ENCODE measurements around the gene ICE1. TPM values are rescaled to one million over a fixed set of nuclear protein-coding genes. Genes with fewer than 3 reads are reported as not detected.
A peak's percentile ranks its signal among the peaks of the same experiment; 100 is the strongest.

The ICE1 gene
- total RNA-seq, 1 donor from 2014 or later: 37.8 TPM

- Mint-ChIP-seq H3K27me3 (no peaks in the 10 kb centered on the region), H3K27ac (peak overlapping the region; percentile 62), H3K36me3 (peaks cover 11% of the 10 kb centered on the region), H3K4me1 (ENCODE audit: unreplicated experiment) (peaks cover 30% of the 10 kb centered on the region), H3K9me3 (no peaks in the 10 kb centered on the region), H3K4me3 (peak overlapping the region; percentile 47)
- TF ChIP-seq, protein P1, sequence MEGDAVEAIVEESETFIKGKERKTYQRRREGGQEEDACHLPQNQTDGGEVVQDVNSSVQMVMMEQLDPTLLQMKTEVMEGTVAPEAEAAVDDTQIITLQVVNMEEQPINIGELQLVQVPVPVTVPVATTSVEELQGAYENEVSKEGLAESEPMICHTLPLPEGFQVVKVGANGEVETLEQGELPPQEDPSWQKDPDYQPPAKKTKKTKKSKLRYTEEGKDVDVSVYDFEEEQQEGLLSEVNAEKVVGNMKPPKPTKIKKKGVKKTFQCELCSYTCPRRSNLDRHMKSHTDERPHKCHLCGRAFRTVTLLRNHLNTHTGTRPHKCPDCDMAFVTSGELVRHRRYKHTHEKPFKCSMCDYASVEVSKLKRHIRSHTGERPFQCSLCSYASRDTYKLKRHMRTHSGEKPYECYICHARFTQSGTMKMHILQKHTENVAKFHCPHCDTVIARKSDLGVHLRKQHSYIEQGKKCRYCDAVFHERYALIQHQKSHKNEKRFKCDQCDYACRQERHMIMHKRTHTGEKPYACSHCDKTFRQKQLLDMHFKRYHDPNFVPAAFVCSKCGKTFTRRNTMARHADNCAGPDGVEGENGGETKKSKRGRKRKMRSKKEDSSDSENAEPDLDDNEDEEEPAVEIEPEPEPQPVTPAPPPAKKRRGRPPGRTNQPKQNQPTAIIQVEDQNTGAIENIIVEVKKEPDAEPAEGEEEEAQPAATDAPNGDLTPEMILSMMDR (conservative IDR thresholded peaks at IDR 0.05): no peak
- DNase-seq (ENCODE audit: extremely low spot score, unreplicated experiment): no peak
Measured at GRCh38 chr5:5436203-5436760, 13.8 kb downstream of the ICE1 start.

DNA sequence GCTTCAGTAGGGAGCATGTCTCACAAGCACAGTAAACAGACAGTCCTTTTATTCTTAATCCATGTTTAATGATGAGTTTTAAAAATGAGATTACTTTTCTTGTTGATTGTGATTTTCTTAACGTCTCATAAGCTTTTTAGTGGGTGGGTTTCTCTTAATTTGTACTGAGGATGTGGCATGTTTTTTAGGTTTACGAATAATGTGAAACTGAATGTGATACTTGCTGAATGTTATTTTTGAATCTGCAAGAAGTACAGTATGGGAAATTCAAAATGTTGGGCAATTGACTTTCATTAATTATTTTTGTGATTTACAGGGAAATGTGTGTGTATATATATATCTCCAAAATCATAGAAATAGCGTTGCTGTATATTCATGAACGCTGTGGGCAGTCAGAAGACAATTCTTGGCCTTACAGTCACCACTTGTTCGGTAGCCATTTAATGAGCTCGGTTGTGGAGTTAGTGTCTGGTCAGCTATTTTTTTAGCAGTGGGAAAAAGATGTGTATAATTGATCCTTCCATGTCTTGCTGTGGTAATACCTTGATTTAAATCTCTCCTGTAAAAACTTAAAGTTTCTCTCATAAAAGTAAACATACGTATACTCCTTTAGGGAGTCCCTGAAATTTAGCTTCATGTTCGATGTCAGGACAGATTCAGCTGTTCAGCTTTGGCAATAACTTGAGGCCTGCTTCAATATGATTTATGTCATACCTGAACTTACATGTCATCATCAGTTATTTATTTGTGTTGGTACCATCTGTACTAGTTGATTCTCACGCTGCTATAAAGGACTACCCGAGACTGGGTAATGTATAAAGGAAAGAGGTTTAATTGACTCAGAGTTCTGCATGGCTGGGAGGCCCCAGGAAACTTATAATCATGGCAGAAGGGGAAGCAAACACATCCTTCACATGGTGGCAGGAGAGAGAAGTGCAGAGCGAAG lies 15.0 kb downstream of the ICE1 start:
- H3K36me3 Mint-ChIP-seq: peaks cover 11% of the 10 kb centered on the region
- DNase-seq (ENCODE audit: extremely low spot score, unreplicated experiment): no peak
- H3K27ac Mint-ChIP-seq: peak overlapping the region; percentile 6
- no peaks in the 10 kb centered on the region for H3K27me3 Mint-ChIP-seq
- no peaks in the 10 kb centered on the region for H3K9me3 Mint-ChIP-seq
- H3K4me3 Mint-ChIP-seq: no peak overlapping the region
- TF ChIP-seq, protein P1 (conservative IDR thresholded peaks at IDR 0.05): no peak
- H3K4me1 Mint-ChIP-seq (ENCODE audit: unreplicated experiment): peaks cover 21% of the 10 kb centered on the region

DNA sequence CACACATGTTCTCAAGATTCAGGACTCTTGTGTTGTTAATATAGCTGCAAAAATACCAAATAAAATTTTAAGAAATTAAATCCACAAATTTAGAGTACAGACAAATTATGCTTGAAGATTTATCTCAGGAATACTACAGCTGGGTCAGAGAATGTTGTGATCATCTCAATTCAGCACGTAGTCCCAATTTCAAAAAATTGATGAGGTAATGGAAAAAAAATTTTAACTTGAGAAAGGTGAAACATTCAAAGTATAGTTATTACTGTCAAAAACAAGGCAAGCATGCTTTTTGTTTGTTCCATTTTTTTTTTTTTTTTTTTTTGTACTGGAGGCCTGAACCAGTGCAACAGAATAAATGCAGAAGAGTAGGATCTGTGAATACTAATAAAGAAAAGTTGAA lies 29.4 kb downstream of the ICE1 start:
- Mint-ChIP-seq H3K36me3 (peaks cover 16% of the 10 kb centered on the region), H3K27ac (no peak overlapping the region), H3K27me3 (no peaks in the 10 kb centered on the region), H3K4me3 (no peak overlapping the region), H3K9me3 (no peaks in the 10 kb centered on the region), H3K4me1 (ENCODE audit: unreplicated experiment) (no peaks in the 10 kb centered on the region)
- TF ChIP-seq, protein P1 (conservative IDR thresholded peaks at IDR 0.05): no peak
- no peak for DNase-seq (ENCODE audit: extremely low spot score, unreplicated experiment)

GRCh38 chr5:5453131-5453530 lies 30.7 kb downstream of the ICE1 start:
- Mint-ChIP-seq H3K9me3 (no peaks in the 10 kb centered on the region), H3K4me3 (no peak overlapping the region), H3K27ac (no peak overlapping the region), H3K36me3 (peaks cover 24% of the 10 kb centered on the region), H3K4me1 (ENCODE audit: unreplicated experiment) (no peaks in the 10 kb centered on the region), H3K27me3 (no peaks in the 10 kb centered on the region)
- TF ChIP-seq, protein P1 (conservative IDR thresholded peaks at IDR 0.05): no peak
- no peak for DNase-seq (ENCODE audit: extremely low spot score, unreplicated experiment)

DNA sequence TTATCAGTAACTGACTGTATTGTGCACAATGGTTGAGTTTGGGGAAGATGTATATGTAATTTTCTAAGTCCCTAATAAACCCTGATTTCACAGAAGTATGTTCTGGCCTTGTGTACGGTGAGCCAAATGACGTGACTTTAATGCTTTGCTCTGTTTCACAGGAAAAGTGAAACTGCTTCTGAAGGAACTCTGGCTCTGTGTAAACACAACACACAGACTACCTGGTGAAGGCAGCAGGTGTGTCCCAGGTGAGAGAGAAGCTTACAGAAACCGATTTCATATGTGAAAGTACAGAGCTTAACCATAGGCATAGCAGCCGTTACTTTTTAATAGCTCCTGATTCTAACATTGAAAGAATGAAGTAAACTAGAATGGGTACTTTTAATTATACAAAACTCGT lies 31.9 kb downstream of the ICE1 start:
- no peaks in the 10 kb centered on the region for H3K9me3 Mint-ChIP-seq
- no peak overlapping the region for H3K4me3 Mint-ChIP-seq
- H3K4me1 Mint-ChIP-seq (ENCODE audit: unreplicated experiment): no peaks in the 10 kb centered on the region
- TF ChIP-seq, protein P1 (conservative IDR thresholded peaks at IDR 0.05): no peak
- H3K27ac Mint-ChIP-seq: peak overlapping the region; percentile 22
- H3K27me3 Mint-ChIP-seq: no peaks in the 10 kb centered on the region
- H3K36me3 Mint-ChIP-seq: peaks cover 33% of the 10 kb centered on the region
- DNase-seq (ENCODE audit: extremely low spot score, unreplicated experiment): no peak
